Epidermal melanocyte (primary cell): Measurements from ENCODE around the gene AMFR.
"Not testable (repeated sequence)": the region's sequence is repeated elsewhere in the genome, so short reads cannot be mapped to it uniquely, and the experiment has no call there.

Experiments used
- DNase-seq: peaks from one replicate; pipeline ENCODE4 v3.0.0; 2011; ENCODE audit warnings: low spot score; ENCODE audit not compliant: insufficient read length

The AMFR gene

DNA sequence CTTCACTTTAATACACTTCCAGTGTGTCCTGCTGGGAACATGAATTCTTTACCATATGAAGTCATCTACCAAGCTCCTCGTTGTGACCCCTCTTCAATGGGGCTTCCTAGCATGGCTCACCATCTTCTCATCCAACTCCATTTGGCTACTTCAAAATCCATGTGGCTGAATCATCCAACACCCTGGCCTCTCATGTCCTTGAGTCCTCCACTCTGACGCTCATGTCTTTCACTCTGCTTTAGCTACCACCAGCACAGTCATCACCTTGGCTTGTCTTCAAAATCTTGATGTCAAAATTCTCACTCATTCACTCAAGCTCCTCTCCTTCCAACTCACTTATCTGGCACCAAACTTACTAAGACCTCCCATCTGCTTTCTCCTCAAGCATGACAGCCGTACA lies 35.8 kb downstream of the AMFR start:
- no peak for DNase-seq

GRCh38 chr16:56388209-56388608 lies 37.1 kb downstream of the AMFR start:
- DNase-seq, result no peak

DNA sequence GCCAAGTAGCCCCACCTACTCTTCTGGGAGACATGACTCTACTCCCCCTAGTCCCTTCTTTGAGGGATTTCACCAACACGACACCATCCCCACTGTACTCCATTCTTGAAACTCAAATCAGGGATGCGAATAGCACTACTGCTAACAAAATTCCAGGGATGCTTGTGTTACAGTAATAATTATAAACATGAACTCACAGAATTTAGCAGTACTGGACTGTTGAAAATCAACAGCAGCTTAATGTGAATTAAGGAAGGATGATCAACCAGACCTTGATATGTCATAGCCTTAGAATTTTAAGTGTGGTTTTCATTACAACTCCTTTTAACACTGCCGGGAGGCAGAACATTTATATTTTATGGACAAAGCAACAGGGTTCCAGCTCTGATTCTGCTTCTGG lies 37.9 kb downstream of the AMFR start:
- DNase-seq, result no peak

- DNase-seq, result no peak
These were observed 41.1 kb downstream of the AMFR start for GRCh38 chr16:56384074-56384721.

GRCh38 chr16:56382901-56383355 lies 42.4 kb downstream of the AMFR start:
- no peak for DNase-seq

GRCh38 chr16:56382459-56382858 lies 42.9 kb downstream of the AMFR start:
- no peak for DNase-seq

DNA sequence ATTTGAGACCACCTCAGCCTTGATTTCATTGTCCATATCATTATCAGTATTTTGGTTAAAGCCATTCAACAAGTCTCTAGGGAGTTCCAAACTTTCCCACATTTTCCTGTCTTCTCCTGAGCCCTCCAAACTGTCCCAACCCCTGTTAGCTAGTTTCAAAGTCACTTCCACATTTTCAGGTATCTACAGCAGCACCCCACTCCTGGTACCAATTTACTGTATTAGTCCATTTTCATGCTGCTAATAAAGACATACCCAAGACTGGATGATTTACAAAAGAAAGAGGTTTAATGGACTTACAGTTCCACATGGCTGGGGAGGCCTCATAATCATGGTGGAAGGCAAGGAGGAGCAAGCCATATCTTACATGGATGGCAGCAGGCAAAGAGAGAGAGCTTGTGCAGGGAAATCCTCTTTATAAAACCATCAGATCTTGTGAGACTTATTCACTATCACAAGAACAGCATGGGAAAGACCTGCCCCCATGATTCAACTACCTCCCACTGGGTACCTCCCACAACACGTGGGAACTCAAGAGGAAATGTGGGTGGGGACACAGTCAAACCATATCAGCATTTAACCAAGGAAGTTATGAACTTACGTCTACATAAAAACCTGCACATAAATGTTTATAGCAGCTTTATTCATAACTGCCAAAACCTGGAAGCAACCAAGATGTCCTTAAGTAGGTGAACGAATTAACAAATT lies 44.4 kb downstream of the AMFR start:
- not testable (repeated sequence) for DNase-seq

DNA sequence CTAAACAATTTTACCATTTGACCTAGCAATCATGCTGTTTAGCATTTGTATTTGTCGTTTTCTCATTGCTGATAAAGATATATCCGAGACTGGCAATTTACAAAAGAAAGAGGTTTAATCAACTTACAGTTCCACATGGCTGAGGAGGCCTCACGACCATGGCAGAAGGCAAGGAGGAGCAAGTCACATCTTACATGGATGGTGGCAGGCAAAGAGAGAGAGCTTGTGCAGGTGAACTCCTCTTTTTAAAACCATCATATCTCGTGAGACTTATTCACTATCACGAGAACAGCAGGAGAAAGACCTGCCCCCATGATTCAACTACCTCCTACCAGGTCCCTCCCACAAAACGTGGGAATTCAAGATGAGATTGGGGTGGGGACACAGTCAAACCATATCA lies 46.3 kb downstream of the AMFR start:
- not testable (repeated sequence) for DNase-seq

DNA sequence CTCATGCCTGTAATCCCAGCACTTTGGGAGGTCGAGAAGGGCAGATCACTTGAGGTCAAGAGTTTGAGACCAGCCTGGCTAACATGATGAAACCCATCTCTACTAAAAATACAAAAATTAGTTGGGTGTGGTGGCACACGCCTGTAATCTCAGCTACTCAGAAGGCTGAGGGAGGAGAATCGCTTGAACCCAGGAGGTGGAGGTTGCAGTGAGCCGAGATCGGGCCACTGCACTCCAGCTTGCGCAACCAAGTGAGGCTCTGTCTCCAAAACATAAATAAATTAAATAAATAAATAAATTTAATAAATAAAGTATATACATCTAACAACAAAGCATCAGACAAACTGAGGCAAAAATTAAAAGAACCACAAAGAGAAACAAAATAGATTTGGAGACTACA lies 49.6 kb downstream of the AMFR start:
- DNase-seq, result not testable (repeated sequence)

DNA sequence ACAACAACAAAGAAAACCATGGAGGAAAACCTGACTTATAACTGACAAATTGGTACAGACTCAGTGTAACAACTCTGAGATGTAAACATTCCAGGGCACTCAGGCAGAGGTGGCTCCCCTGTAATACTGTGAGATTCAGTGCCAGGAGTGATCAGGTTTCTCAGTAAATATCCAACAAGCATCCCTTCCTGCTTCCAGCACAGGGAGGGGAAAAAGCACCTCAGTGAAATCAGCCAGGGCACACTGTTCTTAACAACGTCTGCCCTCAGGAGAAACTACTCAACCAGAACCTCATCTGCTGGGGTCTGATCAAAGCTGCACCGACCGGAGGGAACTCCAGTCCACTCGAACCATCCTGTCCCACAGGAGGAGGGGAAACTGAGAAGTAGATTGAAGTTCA lies 52.3 kb downstream of the AMFR start:
- no peak for DNase-seq

GRCh38 chr16:56372013-56372634 lies 53.2 kb downstream of the AMFR start:
- no peak for DNase-seq

DNA sequence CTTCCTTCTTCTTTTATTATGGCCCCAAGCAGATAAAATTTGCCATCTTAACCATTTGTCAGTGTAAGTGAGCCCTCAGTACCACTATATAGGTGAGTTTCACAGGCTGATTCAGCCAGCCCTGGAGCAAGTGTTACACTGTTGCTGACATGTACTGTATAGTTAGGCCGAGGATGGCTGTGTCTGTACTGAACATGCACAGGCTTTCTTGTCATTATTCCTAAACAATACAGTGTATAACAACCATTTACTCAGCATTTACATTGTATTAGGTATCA lies 53.7 kb downstream of the AMFR start:
- DNase-seq, result no peak

DNA sequence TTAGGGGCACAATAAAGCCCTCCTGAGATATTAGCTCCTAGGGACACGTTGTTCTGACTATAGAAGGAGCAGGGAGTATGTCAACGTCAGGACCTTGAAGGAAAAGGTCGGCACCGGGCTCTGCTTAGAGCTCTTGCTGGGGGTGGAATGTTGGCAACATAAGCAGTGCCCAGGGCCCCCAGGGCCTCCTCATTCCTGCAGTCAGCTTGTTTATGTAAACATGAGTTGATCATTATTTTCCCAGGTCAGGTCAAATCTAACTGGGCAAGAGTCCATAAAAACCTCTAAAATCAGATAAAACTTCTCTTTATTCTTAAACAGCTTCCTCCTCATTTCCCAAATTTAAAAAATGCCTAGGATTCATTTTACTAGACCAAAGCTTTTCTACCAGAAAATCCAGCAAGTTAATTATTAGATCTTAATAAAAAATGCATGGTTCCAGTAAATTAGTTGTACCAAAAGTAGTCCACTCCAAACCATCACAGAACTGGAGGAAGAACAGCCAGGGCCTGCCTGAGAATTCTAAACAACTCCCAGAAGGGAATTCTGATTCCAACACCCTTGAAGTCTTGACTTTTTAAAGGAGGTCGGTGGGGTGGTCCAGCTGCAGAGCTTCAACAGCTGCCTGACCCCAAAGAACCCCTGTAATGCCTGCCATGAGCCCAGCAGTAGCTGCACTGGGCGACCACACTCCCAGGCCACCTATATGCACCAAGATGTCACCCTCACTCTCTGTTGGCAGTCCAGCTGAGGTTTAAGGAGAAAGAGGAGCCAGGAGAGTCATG lies 54.3 kb downstream of the AMFR start:
- DNase-seq, result peak; percentile 51

- DNase-seq, result no peak
These were observed 55.0 kb downstream of the AMFR start for GRCh38 chr16:56370185-56370874.

- DNase-seq, result no peak
These were observed 56.1 kb downstream of the AMFR start for GRCh38 chr16:56369202-56369601.

- no peak for DNase-seq
These were observed 56.8 kb downstream of the AMFR start for GRCh38 chr16:56368545-56368944.

DNA sequence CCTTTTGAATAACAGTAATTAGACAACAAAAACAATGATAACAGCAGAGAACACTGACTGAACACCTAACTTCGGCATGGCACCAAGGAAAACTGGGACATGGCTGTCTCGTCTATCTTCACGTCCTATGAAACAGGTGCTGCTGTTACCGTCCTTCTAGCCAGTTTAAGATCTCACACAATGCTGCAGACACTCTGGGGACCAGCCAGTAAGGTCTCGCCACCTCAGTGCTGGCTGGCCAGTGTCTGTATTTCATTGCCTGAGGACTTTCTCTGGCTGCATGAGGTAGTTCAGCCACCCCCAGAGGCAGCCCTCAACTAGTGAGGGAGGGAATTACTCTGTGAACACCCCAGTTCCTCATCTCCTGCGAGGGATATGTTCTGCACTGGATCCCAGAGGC lies 57.6 kb downstream of the AMFR start:
- DNase-seq, result no peak

GRCh38 chr16:56366945-56367344 lies 58.4 kb downstream of the AMFR start:
- no peak for DNase-seq

DNA sequence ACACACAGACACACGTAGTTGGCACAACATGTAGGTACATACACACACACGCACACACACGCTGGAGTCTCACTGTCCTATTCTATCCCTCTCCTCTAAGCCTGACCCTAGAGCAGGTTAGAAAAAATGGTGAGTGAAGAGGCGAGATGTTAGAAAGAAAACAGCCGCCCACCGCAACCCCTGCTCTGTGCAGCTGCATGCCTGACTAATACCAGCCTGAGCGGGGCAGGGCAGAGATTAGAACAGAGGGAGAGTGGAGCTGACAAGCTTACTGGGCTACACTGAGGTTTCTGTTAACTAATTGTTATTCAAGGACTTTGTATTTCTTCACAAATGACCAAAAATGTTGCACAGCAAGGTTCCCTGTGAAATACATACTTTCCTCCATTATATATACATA lies 59.8 kb downstream of the AMFR start:
- no peak for DNase-seq

- DNase-seq, result no peak
These were observed 60.5 kb downstream of the AMFR start for GRCh38 chr16:56364865-56365264.

DNA sequence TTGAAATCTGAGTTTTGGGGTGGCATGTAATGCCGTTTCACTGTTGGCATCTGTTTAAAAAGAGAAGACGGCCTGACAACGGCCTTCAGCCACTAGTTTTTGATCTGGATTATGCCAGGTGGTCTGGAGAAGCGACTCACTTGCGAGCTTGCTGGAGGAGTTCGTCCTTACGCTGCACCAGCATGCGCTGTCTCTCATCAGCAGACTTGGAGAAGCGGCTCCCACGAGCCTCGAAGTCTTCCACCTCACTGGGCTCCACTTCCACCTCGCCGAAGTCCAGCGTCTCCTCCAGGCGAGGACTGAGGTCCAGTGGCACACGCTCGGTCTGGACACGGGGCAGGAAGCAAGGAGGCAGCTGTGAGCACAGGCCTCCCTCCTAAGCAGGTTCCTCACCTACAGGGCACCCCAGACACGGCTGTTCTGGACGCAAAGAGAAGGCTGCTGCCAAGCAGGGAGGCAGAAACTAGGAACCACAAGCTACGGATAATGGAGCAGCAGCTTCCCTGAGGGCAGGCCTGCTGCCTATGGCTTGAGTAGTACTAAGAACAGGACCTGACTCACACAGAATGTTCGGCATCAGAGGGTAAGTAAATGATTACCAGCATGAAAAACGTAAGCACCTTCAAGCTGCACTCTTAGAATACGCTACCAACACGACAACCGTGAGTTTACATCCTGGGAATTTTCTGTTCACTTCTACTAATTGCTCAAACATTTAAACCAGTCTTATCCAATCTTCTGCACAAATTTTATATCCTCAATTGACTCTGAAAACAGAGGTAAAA lies 61.4 kb downstream of the AMFR start:
- DNase-seq, result no peak
